SJSA1 (cell line): ENCODE results near the gene RHOT2. TPM values are rescaled to one million over a fixed set of nuclear protein-coding genes. Genes with fewer than 3 reads are reported as not detected.

Experiments used
- DNase-seq, 2 experiments: peaks; one replicate each; pipeline ENCODE4 v3.0.0-alpha.2; 2015 to 2020; ENCODE audit warnings: low spot score in 2 of 2, low read depth in 1 of 2
- H3K27ac ChIP-seq: fragments of 250-450 bp; sonication (Bioruptor Pico); 2 replicates; pipeline ENCODE4 v1.5.1; 2020; ENCODE audit warnings: mild to moderate bottlenecking, moderate library complexity
- H3K27me3 ChIP-seq: fragments of 250-450 bp; sonication (Bioruptor Pico); replicated peaks from 2 replicates; pipeline ENCODE4 v1.5.1; 2020; ENCODE audit warnings: mild to moderate bottlenecking, moderate library complexity
- H3K36me3 ChIP-seq: fragments of 250-450 bp; sonication (Bioruptor Pico); 2 replicates; pipeline ENCODE4 v1.5.1; 2020; ENCODE audit warnings: mild to moderate bottlenecking
- H3K4me1 ChIP-seq: fragments of 250-450 bp; sonication (Bioruptor Pico); replicated peaks from 2 replicates; pipeline ENCODE4 v1.6.1; 2021; ENCODE audit warnings: mild to moderate bottlenecking
- H3K4me3 ChIP-seq: fragments of 250-450 bp; sonication (Bioruptor Pico); 2 replicates; pipeline ENCODE4 v1.5.1; 2020; ENCODE audit warnings: mild to moderate bottlenecking
- H3K9me3 ChIP-seq: fragments of 250-450 bp; sonication (Bioruptor Pico); replicated peaks from 2 replicates; pipeline ENCODE4 v1.5.1; 2020; ENCODE audit warnings: mild to moderate bottlenecking
- total RNA-seq: library from RNA; depleted of rRNA; stranded (reverse); fragments of >200 nt; shearing (Covaris generic); gene quantifications from 2 replicates; pipeline ENCODE4 v1.2.3, GENCODE V29; 2014; rRNA removed

RHOT2 gene
- total RNA-seq, 1 experiment from 2014 or later: 51.2 TPM

DNA sequence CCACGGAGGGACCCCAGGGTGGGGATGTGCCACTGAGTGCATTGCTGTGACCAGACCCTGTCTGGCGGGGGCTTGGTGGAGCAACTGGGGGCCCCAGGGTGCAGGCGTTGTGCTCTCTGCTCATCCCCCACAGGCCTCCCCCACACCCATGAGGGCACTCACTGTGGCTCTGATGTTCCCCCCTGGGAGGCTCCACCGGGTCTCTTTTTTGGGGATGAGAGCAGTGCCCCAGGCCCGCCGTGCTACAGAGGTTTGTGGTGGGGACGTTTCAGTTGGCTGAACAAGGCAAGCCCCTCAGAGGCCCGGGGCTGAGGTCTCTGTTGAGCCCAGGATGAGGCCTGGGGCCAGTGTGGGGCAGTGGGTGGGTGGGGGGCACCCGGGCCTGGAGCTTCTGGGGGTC, 55.8 kb downstream of the RHOT2 start:
- peaks cover 17% of the 10 kb centered on the region for H3K36me3 ChIP-seq
- H3K4me3 ChIP-seq: no peak overlapping the region
- peaks cover 24% of the 10 kb centered on the region for H3K27me3 ChIP-seq
- H3K4me1 ChIP-seq: peaks cover 50% of the 10 kb centered on the region
- 0 out of 2 replicates have a peak, but pooled peaks cover 5% of the 10 kb centered on the region for H3K9me3 ChIP-seq
- no peak for DNase-seq
- no peak overlapping the region for H3K27ac ChIP-seq

Other genes with a start within 250 kb of the RHOT2 start
- gene RAB11FIP3, start 242.5 kb upstream of the RHOT2 start, total RNA-seq: 21.1 and 23.6 TPM in 2 replicates
- gene CAPN15, start 140.4 kb upstream of the RHOT2 start, total RNA-seq: 44.4 and 46.1 TPM in 2 replicates
- gene PRR35, start 107.7 kb upstream of the RHOT2 start, total RNA-seq: not detected in 2 replicates
- gene NHLRC4, start 101.1 kb upstream of the RHOT2 start, total RNA-seq: 0.37 TPM in 1 of 2 replicates, not detected in the other
- gene PIGQ, start 98.2 kb upstream of the RHOT2 start, total RNA-seq: 19.6 and 33.8 TPM in 2 replicates
- 10.2 and 17.8 TPM in 2 replicates for gene RAB40C, start 78.1 kb upstream of the RHOT2 start, total RNA-seq
- 0.39 and 0.41 TPM in 2 replicates for gene WFIKKN1, start 37.1 kb upstream of the RHOT2 start, total RNA-seq
- 73.1 and 86.6 TPM in 2 replicates for gene METTL26, start 31.8 kb upstream of the RHOT2 start, total RNA-seq
- gene MCRIP2, start 26.3 kb upstream of the RHOT2 start, total RNA-seq: 3.0 TPM in 1 of 2 replicates, not detected in the other
- gene WDR90, start 18.8 kb upstream of the RHOT2 start, total RNA-seq: 12.1 and 31.9 TPM in 2 replicates
- 1.1 and 13.1 TPM in 2 replicates for gene RHBDL1, start 7.5 kb downstream of the RHOT2 start, total RNA-seq
- gene STUB1, start 12.3 kb downstream of the RHOT2 start, total RNA-seq: 150 and 253 TPM in 2 replicates
- 13.9 and 25.7 TPM in 2 replicates for gene JMJD8, start 16.2 kb downstream of the RHOT2 start, total RNA-seq
- 2.1 TPM in 2 replicates for gene WDR24, start 22.3 kb downstream of the RHOT2 start, total RNA-seq
- 0.13 TPM in 1 of 2 replicates, not detected in the other for gene FBXL16, start 37.7 kb downstream of the RHOT2 start, total RNA-seq
- 75.5 and 99.3 TPM in 2 replicates for gene METRN, start 47.0 kb downstream of the RHOT2 start, total RNA-seq
- gene ANTKMT, start 53.0 kb downstream of the RHOT2 start, total RNA-seq: 43.7 and 95.5 TPM in 2 replicates
- 0.26 TPM in 1 of 2 replicates, not detected in the other for gene CCDC78, start 58.3 kb downstream of the RHOT2 start, total RNA-seq
- 7.8 and 16.6 TPM in 2 replicates for gene HAGHL, start 59.0 kb downstream of the RHOT2 start, total RNA-seq
- gene CIAO3, start 72.9 kb downstream of the RHOT2 start, total RNA-seq: 24.2 and 27.4 TPM in 2 replicates
- gene MSLN, start 92.6 kb downstream of the RHOT2 start, total RNA-seq: not detected in 2 replicates
- 35.7 and 46.5 TPM in 2 replicates for gene RPUSD1, start 120.2 kb downstream of the RHOT2 start, total RNA-seq
- 25.4 and 30.6 TPM in 2 replicates for gene CHTF18, start 120.5 kb downstream of the RHOT2 start, total RNA-seq
- not detected in 2 replicates for gene GNG13, start 132.6 kb downstream of the RHOT2 start, total RNA-seq